ENCODE data around the gene SCGB3A1. TPM values are rescaled to one million over a fixed set of nuclear protein-coding genes. Genes with fewer than 3 reads are reported as not detected.

Gene SCGB3A1
- polyA plus RNA-seq, 6 donors from 2014 or later = not detected

Other genes starting within 250 kb of the SCGB3A1 start
- gene GFPT2, start 238.2 kb downstream of the SCGB3A1 start, polyA plus RNA-seq (ENCODE audit: low read depth in 6 of 6) = under 1 TPM in 2 of 6 donors, not detected in 4; 0.08 to 0.10 TPM
- gene CNOT6, start 97.1 kb downstream of the SCGB3A1 start, polyA plus RNA-seq (ENCODE audit: low read depth in 6 of 6) = 1 to 10 TPM in 5 of 6 donors, under 1 TPM in 1; 0.84 to 8.8 (median 6.3) TPM
- gene FLT4, start 58.1 kb upstream of the SCGB3A1 start, polyA plus RNA-seq (ENCODE audit: low read depth in 6 of 6) = not detected
- gene OR2Y1, start 148.6 kb upstream of the SCGB3A1 start, polyA plus RNA-seq (ENCODE audit: low read depth in 6 of 6) = not detected
- 100 to 1,000 TPM in 2 of 6 donors, 10 to 100 TPM in 4; 71.9 to 121 (median 84.2) TPM for gene MGAT1, start 211.3 kb upstream of the SCGB3A1 start, polyA plus RNA-seq (ENCODE audit: low read depth in 6 of 6)